WI38 (cell line): Measurements from ENCODE around the gene UVRAG.

Experiments used
- H3K4me3 ChIP-seq: 2 replicates; pipeline ENCODE4 v1.5.1; 2011; ENCODE audit warnings: low read depth, mild to moderate bottlenecking, control low read depth, low read length
- CTCF ChIP-seq: IDR thresholded peaks from 2 replicates; pipeline ENCODE4 v1.5.1; 2012; ENCODE audit warnings: low read depth, mild to moderate bottlenecking, control low read depth, low read length

Gene UVRAG

GRCh38 chr11:76181371-76181770 is 366.4 kb downstream of the UVRAG start:
- TF ChIP-seq CTCF: no peak

GRCh38 chr11:76184551-76184993 is 369.6 kb downstream of the UVRAG start:
- TF ChIP-seq CTCF: no peak
- no peak overlapping the region for H3K4me3 ChIP-seq

More at GRCh38 chr11:76181371-76181770, 366.4 kb downstream of the UVRAG start:
- H3K4me3 ChIP-seq: no peak overlapping the region

- no peak overlapping the region for H3K4me3 ChIP-seq
- TF ChIP-seq CTCF: no peak
Measured at GRCh38 chr11:76185511-76185910, 370.5 kb downstream of the UVRAG start.

GRCh38 chr11:76185931-76186401 is 371.0 kb downstream of the UVRAG start:
- TF ChIP-seq CTCF: no peak
- H3K4me3 ChIP-seq: no peak overlapping the region

GRCh38 chr11:76186776-76187279 is 371.8 kb downstream of the UVRAG start:
- no peak overlapping the region for H3K4me3 ChIP-seq
- TF ChIP-seq CTCF: no peak

- no peak for TF ChIP-seq CTCF
- H3K4me3 ChIP-seq: no peak overlapping the region
Measured at GRCh38 chr11:76188873-76189272, 373.9 kb downstream of the UVRAG start.

- no peak for TF ChIP-seq CTCF
- H3K4me3 ChIP-seq: no peak overlapping the region
Measured at GRCh38 chr11:76189682-76190081, 374.7 kb downstream of the UVRAG start.
